KOPT-K1 (cell line): ENCODE results near the gene F12.

Experiments
- H3K27ac ChIP-seq: fragments of 200-600 bp; sonication (generic); 2 replicates; pipeline ENCODE4 v1.5.1; 2016; ENCODE audit warnings: antibody characterized with exemption, mild to moderate bottlenecking, low read depth, low read length; ENCODE audit not compliant: poor library complexity, severe bottlenecking
- H3K36me3 ChIP-seq: fragments of 200-600 bp; sonication (generic); 2 replicates; pipeline ENCODE4 v1.5.1; 2017; ENCODE audit warnings: antibody characterized with exemption, mild to moderate bottlenecking, low read length, moderate library complexity; ENCODE audit not compliant: insufficient read depth
- H3K9me3 ChIP-seq: fragments of 200-600 bp; sonication (generic); 2 replicates; pipeline ENCODE4 v1.5.1; 2017; ENCODE audit warnings: antibody characterized with exemption, low read length, mild to moderate bottlenecking; ENCODE audit not compliant: insufficient read depth, poor library complexity, severe bottlenecking

F12 gene

DNA sequence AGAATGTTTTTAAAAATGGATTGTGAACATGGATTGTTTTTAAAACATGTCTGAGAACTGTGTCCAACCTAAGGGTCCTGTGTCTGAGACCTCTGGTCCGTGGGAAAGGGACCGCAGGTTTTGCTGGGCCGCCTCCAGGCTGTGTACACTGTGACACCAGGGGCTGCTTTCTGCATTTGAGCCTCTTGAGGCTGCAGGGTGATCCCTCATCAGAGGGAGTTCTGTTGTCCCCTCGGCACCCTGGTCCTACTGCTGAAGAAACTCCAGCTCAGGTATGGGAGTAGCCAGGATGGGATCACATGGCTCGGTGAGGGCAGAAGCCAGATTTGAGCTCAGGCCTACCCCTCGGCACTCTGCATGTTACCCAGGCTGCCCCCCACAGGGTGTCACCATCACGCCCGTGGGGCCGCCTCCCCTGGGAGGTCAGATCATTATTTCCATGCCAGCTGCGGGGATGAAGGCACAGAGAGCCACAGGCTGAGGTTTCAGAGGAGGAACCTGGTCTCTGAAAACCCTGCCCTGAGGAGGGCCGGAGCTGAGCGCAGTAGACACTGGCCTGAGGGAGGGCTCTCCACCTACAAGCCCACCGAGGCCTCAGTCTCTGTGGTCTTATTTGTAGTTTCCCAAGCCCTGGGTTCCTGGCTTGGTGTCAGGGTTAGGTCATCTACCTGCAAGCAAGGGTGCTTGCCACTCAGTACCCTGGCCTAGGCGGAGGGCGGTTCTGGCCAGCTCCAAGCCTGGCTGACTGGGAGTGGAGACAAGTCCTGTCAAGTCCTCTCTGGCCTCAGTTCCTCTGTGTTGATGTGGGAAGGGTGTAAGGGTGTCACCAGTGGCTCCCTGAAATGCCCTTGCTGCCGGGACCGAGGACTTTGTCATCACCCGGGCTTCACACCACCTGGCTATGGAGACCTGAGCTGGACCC, 40.0 kb upstream of the F12 start:
- H3K27ac ChIP-seq, result no peak overlapping the region
- no peaks in the 10 kb centered on the region for H3K36me3 ChIP-seq
- no peaks in the 10 kb centered on the region for H3K9me3 ChIP-seq

DNA sequence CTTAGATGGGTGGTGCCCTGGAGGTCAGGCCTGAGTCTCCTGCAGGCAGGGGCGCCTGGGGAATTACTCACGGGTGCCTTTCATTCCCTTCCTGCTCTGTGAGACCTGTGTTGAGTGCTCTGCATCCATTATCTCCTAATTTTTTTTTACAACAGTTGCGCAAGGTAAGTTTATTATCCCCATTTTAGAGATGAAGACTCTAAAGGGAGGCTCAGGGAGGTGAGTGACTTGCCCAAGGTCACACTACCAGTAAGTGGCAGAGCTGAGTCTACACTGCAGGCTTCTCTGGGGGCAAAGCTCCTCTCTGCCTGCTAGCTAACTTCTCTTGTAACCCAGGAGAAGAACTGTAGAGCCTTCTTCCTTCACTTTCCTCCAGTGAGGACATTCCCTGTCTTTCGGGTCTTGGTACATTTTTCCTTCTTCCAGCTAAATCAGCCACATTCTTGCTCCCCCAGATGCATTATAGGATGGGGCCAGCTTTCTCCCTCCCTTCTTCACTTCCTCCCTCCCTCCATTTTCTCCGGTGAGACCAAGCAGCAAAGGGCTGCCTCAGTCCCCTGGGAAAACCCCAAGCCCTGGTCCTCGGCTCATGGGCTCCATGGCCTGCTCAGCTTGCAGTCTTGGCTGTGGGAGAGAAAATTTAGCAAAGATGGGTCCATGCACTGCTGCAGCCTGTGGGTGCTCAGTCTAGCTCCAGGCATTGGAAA, 39.0 kb upstream of the F12 start:
- H3K27ac ChIP-seq, result no peak overlapping the region
- no peaks in the 10 kb centered on the region for H3K9me3 ChIP-seq

GRCh38 chr5:177447611-177448243, 38.4 kb upstream of the F12 start:
- Histone ChIP-seq H3K9me3 (no peaks in the 10 kb centered on the region), H3K36me3 (peaks cover 11% of the 10 kb centered on the region; the same call in 1 of the 2 replicates), H3K27ac (no peak overlapping the region)

More for the DNA sequence above, 39.0 kb upstream of the F12 start:
- peaks cover 5% of the 10 kb centered on the region; the same call in 1 of the 2 replicates for H3K36me3 ChIP-seq

DNA sequence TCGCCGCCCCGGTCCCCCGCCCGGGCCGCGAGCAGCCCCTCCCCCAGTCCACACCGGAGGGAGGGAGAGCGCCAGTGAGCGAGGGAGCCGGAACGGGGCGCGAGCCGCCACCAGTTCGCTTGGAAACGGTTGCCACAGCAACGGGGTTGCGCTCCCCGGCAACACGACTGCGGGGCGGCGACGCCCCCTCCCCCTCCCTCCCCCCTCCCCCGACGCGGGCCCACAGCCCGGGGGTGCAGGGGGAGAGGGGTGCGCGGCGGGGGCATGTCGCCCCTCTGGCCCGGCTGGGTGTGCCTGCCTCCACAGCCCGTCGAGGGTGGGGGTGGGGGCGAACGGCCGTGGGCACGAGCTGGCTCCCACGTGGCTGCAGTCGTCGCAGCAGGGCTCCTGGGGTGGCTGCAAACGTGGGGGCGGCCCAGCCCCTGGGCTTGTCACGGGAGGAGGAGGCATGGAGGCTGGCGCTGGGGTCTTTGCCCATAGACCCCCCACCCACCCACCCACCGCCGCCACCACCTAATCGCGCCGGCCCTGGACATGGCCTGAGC, 37.8 kb upstream of the F12 start:
- Histone ChIP-seq H3K27ac (peak overlapping the region; percentile 53), H3K9me3 (no peaks in the 10 kb centered on the region), H3K36me3 (peaks cover 17% of the 10 kb centered on the region; the same call in 1 of the 2 replicates)

- H3K36me3 ChIP-seq, result peaks cover 24% of the 10 kb centered on the region; the same call in 1 of the 2 replicates
- peak within 1 kb of the TSS; percentile 53 for H3K27ac ChIP-seq
- H3K9me3 ChIP-seq, result no peaks in the 10 kb centered on the region
Measured at GRCh38 chr5:177446200-177447065, 37.1 kb upstream of the F12 start, which contains the start of gene PRR7. TSS of gene PRR7 (plus strand) at chr5:177446814. CDS start at chr5:177455068, 8,254 bp downstream.

- Histone ChIP-seq H3K9me3 (no peaks in the 10 kb centered on the region), H3K27ac (peak overlapping the region; percentile 53), H3K36me3 (peaks cover 30% of the 10 kb centered on the region; the same call in 1 of the 2 replicates)
Measured at GRCh38 chr5:177445917-177446199, 36.5 kb upstream of the F12 start.

DNA sequence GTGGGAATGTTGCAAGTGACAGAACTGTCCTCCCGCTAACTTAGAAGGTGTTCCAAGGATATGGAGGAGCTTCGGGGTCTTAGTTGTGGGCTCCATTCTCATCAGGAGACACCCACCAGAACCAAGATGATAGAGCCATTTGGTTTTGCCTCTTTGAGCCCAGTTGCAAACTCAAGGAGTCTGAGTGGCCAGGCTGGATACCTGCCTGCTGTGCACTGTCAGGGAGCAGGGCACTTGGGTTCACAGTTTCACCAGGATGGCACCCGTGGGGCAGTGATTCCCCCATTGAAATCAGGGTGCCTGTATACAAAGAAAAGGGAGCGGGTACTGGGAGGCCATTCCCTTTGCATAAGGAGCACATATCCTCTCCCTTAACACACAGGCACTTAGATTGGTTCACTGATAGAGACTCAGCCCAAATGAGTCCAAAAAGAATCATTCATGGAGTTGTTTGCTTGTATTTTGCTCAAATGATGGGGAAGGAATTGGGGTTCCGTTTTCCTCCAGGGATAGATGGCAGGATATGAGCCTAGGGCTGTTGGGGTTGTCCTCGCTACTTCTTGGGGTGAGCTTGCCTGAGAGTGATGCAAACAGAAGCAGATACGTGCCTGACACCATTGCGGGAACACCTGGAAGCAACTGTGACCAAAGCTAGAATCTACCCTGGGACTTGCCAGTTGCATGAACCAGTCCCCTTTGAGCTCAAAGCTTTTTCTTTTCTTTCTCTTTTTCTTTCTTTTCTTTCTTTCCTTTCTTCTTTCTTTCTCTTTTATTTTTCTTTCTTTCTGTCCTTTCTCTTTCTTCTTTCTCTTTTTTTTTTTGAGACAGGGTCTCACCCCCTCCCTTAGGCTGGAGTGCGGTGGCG, 35.9 kb upstream of the F12 start:
- Histone ChIP-seq H3K36me3 (peaks cover 36% of the 10 kb centered on the region; the same call in 1 of the 2 replicates), H3K27ac (no peak overlapping the region), H3K9me3 (no peaks in the 10 kb centered on the region)

GRCh38 chr5:177444106-177445051, 35.0 kb upstream of the F12 start:
- Histone ChIP-seq H3K36me3 (peaks cover 44% of the 10 kb centered on the region; the same call in 1 of the 2 replicates), H3K27ac (no peak overlapping the region), H3K9me3 (no peaks in the 10 kb centered on the region)

GRCh38 chr5:177443144-177443983, 34.0 kb upstream of the F12 start:
- H3K9me3 ChIP-seq, result no peaks in the 10 kb centered on the region
- no peak overlapping the region for H3K27ac ChIP-seq
- H3K36me3 ChIP-seq, result peaks cover 54% of the 10 kb centered on the region

- Histone ChIP-seq H3K27ac (no peak overlapping the region), H3K9me3 (no peaks in the 10 kb centered on the region), H3K36me3 (peaks cover 66% of the 10 kb centered on the region)
Measured at GRCh38 chr5:177442066-177442826, 32.9 kb upstream of the F12 start.

GRCh38 chr5:177440990-177441780, 31.8 kb upstream of the F12 start:
- Histone ChIP-seq H3K27ac (no peak overlapping the region), H3K9me3 (no peaks in the 10 kb centered on the region), H3K36me3 (peaks cover 76% of the 10 kb centered on the region)
